GM11168 (cell line): Measurements from ENCODE around the gene CDH4.

Source experiments
- in situ Hi-C: fragments of 300-500 bp; cut with MboI; formaldehyde crosslinking; loops from one replicate; pipeline ENCODE4 v1.12.0; 2022; ENCODE audit warnings: low sequenced_read_pairs; ENCODE audit not compliant: unreplicated experiment

The CDH4 gene

DNA sequence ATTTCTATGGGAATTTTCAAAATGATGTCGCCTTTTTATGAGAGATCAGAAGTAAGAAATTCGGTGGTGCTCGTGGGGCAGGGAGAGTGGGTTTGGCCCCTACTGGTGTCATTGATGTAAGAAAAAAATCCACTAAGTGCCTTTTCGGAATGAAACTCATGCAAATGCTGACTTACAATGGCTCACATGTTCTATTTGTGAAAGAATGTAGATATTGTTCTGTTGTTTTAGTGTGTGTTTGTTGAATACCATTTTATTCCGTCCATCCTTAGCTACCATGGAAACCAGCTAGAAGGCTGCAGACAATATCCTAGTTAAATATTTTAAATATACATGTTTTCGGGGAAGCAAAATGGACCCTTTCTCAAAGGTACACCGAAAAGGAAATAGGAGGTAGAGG, 508.7 kb downstream of the CDH4 start:
- in situ Hi-C loops = no loop called here

DNA sequence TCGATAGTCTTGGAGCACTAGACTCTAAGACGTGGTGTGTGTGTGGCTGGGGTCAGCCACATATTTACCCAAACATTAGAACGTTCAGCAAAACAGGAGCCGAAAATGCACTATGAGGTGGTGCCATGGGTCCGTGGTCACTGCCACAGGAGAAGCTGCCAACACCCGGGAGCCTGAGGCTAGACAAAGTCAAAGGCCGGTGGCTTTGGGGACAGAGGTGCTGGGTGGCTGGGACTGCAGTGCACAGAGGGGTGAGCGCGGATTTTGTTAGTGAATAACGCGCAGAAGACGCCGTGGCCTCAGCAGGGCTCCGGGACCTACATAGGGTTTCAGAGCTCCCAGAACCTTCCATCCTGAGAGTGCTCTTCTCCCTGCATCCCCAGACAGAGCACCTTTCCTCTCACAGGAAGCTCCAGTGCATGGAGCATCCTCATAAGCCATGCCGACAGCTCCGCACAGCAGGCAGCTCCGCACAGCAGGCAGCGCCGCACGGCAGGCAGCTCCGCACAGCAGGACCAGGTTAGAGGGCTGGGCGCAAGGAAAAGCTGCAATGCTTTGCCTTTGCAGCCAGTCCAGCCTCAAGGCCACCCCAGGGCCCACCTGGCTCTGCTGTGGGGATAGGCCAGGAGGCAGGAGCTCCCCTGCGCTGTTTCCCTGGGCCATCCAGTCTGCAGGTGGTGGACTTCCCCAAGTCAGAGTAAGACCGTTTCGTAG, 509.5 kb downstream of the CDH4 start:
- in situ Hi-C loops = no loop called here

GRCh38 chr20:61762167-61762710, 510.2 kb downstream of the CDH4 start:
- in situ Hi-C loops = no loop called here

- in situ Hi-C loops = no loop called here
Measured at GRCh38 chr20:61762886-61763739, 511.1 kb downstream of the CDH4 start.

- in situ Hi-C loops = no loop called here
Measured at GRCh38 chr20:61763740-61764400, 511.8 kb downstream of the CDH4 start.

GRCh38 chr20:61764471-61765025, 512.5 kb downstream of the CDH4 start:
- in situ Hi-C loops = no loop called here

- in situ Hi-C loops = no loop called here
Measured at GRCh38 chr20:61765081-61765870, 513.2 kb downstream of the CDH4 start.

DNA sequence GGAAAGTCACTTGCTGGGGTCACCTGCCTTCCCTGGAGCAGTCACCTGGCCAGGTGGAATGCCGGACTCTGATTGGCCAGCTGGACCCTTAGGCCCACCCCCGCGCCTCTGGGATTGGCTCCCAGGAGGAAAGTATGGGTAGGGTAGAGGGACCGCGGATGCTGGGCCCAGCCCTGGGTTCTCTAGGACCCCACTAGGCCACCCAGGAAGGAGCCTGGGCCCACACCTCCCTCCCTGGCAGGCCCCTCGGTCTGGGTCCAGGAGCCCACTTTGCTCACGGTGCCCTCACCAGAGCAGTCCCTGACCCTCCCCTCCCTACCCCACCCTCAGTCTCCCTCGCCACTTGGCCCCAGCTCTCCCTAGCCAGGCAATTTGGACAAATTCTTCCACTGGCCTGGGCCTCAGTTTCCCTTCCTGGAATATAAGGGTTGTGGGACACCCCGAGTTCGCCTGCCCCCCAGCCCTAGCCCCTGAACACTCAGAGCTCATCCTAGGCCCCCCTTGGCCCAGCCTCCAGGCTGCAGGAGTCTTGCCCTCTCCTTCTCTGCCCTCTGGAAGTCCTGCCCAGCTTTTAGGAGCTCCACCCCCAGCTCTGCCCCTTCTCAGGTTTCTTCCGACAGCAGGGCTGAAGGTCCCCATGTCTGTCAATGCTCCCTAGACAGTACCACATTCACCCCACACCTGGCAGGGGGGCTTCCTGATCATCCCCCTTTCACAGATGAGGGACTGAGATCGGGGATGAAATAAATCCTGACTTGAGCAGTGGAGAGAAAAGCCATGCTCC, 514.0 kb downstream of the CDH4 start:
- in situ Hi-C loops = no loop called here

DNA sequence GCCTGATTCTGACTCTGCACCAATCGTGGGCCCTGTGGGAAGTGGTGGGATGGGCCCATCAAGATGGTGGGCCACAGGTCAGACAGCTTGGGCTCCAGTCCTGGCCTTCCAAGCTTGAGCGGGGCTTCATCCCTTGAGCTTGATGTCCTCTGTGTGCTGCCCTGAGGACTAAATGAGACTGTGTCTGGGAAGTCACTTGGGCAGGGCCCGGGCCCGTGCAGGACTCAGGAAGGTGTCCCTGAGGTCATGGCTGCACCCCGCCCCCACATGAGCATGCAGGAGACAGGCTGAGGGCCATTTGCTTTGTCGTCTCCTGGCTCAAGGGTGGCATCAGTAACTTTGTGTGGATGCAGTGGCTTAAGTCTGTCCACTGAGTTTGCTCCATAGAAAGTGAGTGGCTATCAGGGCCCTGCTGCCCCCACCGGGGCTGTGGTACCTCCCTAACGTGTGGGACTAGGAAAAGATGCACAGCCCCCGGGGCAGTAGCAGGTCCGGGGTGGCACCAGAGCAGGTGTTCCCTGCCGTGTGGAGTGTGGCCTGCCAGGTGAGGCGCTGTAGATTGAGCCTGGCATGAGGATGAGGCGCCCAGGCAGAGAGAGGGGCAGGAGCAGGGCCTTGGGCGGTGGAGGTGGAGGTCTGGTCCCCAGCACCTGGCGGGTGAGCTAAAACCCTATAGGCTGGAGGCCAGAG, 515.0 kb downstream of the CDH4 start:
- in situ Hi-C loops = no loop called here

DNA sequence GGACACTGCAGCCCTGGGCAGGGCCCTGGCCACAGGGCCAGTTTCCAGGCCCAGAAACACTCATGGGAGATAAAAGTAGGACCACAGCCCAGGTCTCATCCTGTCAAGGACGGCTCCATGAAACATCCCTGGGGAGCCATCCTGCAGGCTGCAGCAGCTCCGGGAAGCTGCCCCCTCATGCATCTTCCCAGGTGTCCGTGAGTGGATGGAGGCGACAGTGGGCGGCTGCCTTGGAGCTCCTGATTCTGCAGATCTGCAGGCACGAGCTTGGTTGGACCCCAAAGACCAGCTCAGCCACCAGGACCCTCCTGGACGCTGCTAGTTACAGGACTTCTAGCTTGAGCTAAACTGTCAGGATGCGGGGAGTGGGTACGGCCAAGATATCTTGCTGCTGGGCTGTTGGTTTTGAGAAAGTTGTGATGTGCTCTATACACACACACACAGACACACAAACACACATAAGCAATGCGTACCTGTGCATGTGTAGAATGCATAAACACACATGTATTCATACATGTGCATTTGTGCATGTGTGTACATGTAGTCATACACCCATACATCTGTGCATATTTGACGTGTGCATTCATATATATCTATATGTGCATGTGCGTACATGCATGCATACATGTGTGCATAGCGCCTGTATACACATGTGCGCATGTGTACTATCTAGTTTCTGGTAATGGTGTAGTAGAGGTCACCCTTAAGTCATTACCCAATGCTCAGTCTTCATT, 515.9 kb downstream of the CDH4 start:
- in situ Hi-C loops = no loop called here

- in situ Hi-C loops = no loop called here
Measured at GRCh38 chr20:61768571-61769285, 516.7 kb downstream of the CDH4 start.

DNA sequence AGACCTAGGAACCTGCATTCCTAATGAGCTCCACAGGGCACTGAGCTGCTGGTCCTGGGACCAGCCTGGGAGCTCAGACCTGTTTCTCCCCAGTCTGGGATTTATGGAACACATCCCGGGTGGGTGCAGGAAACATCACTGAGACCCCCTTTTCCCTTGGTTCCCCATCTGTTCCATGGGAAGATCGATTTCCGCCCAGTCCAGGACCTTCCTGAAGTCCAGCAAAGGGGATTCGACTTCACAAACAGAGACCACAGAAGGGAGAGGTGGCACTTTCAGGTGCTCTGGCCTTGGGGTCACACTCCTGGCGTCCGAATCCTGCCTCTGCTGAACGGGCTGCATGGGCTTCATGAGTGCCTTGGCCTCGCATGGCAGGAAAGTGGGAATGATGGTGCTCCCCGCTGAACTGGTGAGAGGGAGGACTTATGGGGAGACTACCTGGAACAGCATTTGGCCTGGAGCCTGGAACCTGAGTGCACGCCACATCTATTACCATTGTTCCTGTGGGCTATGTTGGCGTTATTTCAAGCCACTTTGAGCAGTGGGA, 517.3 kb downstream of the CDH4 start:
- in situ Hi-C loops = no loop called here

DNA sequence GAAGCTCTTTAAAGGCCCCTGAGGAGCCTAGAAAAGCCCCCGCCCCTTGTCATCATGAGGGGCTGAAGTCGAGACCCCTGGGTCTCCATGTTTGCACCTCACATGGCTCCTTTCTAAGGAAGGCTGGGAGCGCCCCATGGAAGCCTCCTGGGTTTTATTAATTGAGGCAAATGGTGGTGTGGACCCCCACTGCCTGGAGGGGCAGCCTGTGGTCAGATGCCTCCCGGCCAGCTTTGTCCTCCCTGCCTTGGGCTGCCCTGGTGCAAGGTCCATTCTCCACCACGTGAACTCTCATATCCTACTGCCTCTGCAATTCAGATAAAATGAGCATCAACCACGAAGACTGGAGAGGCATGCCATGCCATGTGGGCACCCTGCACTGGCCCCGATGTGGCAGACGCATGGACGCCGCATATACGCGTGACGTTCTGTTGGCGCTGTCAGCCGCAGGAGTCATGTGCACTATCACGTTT, 518.1 kb downstream of the CDH4 start:
- in situ Hi-C loops = no loop called here

DNA sequence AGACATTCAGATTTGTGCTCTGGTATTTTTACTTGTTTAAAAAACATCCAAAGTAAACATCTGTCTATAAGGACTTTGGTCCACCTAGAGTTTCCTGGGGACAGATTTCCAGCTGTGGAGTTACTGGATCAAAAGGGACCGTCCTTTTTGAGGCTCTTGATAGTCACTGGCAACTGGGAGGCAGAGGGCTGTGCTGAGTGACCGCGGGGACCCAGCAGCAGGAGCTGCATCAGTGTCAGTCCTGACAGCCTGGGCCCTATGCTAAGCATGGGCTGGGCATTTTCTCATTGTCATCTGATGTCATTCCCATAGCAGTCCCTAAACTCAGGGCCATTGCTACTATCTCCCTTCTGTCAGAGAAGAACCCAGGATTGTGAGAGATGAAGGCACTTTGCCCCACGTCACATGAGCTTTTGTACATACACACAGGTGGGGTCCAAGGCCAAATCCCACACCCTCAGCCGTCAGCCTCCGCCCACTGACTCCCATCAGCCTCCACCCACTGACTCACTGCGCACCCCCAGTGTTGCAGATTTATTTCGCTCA, 519.8 kb downstream of the CDH4 start:
- in situ Hi-C loops = no loop called here

GRCh38 chr20:61772828-61773631, 521.0 kb downstream of the CDH4 start:
- in situ Hi-C loops = no loop called here
